HFFc6 (cell line): ENCODE results near the gene CEP20. TPM values are rescaled to one million over a fixed set of nuclear protein-coding genes. Genes with fewer than 3 reads are reported as not detected.
A peak's percentile ranks its signal among the peaks of the same experiment; 100 is the strongest.

Experiments used
- DNase-seq: peaks from one replicate; pipeline ENCODE4 v3.0.0-alpha.2; 2018
- H3K27ac Mint-ChIP-seq: 2 replicates; pipeline ENCODE4 v1.8.0; 2020; ENCODE audit warnings: mild to moderate bottlenecking, mixed read lengths
- H3K27me3 Mint-ChIP-seq: 2 replicates; pipeline ENCODE4 v1.8.0; 2021; ENCODE audit warnings: mild to moderate bottlenecking, moderate library complexity, mixed read lengths; ENCODE audit not compliant: insufficient read depth
- H3K36me3 Mint-ChIP-seq: 2 replicates; pipeline ENCODE4 v1.8.0; 2021; ENCODE audit warnings: low read depth, mixed read lengths
- H3K4me1 Mint-ChIP-seq: 2 replicates; pipeline ENCODE4 v1.8.0; 2020; ENCODE audit warnings: low read depth, mixed read lengths
- H3K4me3 Mint-ChIP-seq: 2 replicates; pipeline ENCODE4 v1.8.0; 2020; ENCODE audit warnings: mild to moderate bottlenecking, moderate library complexity, mixed read lengths
- H3K9me3 Mint-ChIP-seq: 2 replicates; pipeline ENCODE4 v1.8.0; 2020; ENCODE audit warnings: mild to moderate bottlenecking, mixed read lengths
- CTCF ChIP-seq: fragments of 200-600 bp; sonication (generic); IDR thresholded peaks from 2 replicates; pipeline ENCODE4 v1.5.0; 2021; ENCODE audit warnings: antibody characterized with exemption, mild to moderate bottlenecking
- total RNA-seq, 6 experiments: library from RNA; stranded (reverse); fragmentation: NEBNext Ultra II Directional; extraction: Animal tissue kit (Norgen Biotek cat#: 25700); gene quantifications; 2 replicates in 1 of 6; 3 replicates in 5 of 6; pipeline ENCODE4 v1.2.3, GENCODE V29; 2021

The CEP20 gene
- total RNA-seq, 6 experiments from 2014 or later, result 40.1 to 57.5 (median 49.4) TPM

DNA sequence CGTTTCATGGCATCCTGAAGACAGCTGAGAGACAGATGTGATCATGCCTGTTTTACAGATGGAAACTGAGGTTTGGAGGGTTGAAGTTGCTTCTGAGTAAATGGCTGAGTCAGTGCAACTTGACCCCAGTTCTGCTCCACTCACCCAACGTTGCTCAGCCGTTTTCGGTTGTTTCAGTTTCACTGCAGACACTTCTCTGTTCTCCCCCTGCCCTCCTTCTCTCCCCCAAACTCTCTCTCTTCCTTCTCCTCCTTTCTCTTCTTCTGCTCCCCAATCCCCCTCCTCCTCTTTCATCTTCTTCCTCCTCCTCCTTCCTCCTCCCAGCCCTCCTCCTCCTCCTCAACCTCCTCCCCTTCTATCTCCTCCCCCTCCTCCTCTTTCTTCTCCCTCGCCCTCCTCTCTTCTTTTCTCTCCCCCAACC lies 9.4 kb upstream of the CEP20 start:
- Mint-ChIP-seq H3K4me3 (peak overlapping the region; percentile 73), H3K27ac (peak overlapping the region; percentile 86), H3K9me3 (no peaks in the 10 kb centered on the region), H3K27me3 (no peaks in the 10 kb centered on the region; the same call in 1 of the 2 replicates), H3K36me3 (no peaks in the 10 kb centered on the region), H3K4me1 (peaks cover 35% of the 10 kb centered on the region)
- peak; percentile 25 for DNase-seq
- TF ChIP-seq CTCF, result no peak

- DNase-seq, result no peak
Measured at GRCh38 chr16:15897121-15897780, 8.8 kb upstream of the CEP20 start.

GRCh38 chr16:15894571-15895374 lies 6.4 kb upstream of the CEP20 start:
- H3K27ac Mint-ChIP-seq, result no peak overlapping the region
- no peak overlapping the region for H3K4me3 Mint-ChIP-seq
- DNase-seq, result no peak
- peaks cover 23% of the 10 kb centered on the region for H3K4me1 Mint-ChIP-seq
- no peak for TF ChIP-seq CTCF
- no peaks in the 10 kb centered on the region for H3K36me3 Mint-ChIP-seq
- H3K27me3 Mint-ChIP-seq, result no peaks in the 10 kb centered on the region; the same call in 1 of the 2 replicates
- no peaks in the 10 kb centered on the region for H3K9me3 Mint-ChIP-seq

More at GRCh38 chr16:15897121-15897780, 8.8 kb upstream of the CEP20 start:
- no peaks in the 10 kb centered on the region for H3K36me3 Mint-ChIP-seq
- no peaks in the 10 kb centered on the region; the same call in 1 of the 2 replicates for H3K27me3 Mint-ChIP-seq
- TF ChIP-seq CTCF, result no peak
- H3K4me1 Mint-ChIP-seq, result peaks cover 35% of the 10 kb centered on the region
- H3K4me3 Mint-ChIP-seq, result peak overlapping the region; percentile 73
- peak overlapping the region; percentile 86 for H3K27ac Mint-ChIP-seq
- H3K9me3 Mint-ChIP-seq, result no peaks in the 10 kb centered on the region

DNA sequence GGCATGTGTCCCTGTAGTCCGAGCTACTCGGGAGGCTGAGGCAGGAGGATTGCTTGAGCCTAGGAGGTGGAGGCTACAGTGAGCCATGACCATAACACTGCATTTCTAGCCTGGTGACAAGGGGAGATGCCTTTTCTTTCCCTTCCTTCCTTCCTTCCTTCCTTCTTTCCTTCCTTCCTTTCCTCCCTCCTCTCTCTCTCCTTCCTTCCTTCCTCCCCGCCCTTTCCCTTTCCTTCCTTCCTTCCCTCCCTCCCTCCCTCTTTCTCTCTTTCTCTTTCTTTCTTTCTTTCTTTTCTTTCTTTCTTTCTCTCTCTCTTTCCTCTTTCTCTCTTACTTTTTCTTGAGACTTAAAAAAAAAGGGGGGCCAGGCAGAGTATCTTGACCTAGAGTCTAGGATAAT lies 3.1 kb upstream of the CEP20 start:
- Mint-ChIP-seq H3K27me3 (no peaks in the 10 kb centered on the region), H3K9me3 (no peaks in the 10 kb centered on the region), H3K36me3 (peaks cover 7% of the 10 kb centered on the region), H3K4me3 (no peak overlapping the region), H3K27ac (no peak overlapping the region), H3K4me1 (peaks cover 18% of the 10 kb centered on the region)
- no peak for TF ChIP-seq CTCF
- DNase-seq, result no peak

DNA sequence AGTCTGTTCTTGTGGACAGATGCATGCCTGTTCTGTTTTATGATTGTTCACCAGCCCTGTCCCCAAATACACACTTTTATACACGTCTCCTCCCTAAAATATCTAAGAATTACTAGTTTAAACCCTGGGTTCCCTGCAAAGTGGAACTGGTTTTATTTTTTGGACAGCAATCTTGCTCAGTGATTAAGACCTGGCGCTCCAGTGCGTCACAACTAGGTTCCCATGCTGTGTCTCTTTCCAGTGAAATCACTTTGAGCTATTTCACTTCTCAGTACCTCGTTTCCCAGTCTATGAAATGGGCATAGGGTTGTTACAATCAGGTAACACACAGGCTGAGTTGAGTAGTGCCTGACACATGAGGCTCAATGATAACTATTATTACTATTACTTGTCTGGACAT lies 1.1 kb downstream of the CEP20 start:
- no peak for TF ChIP-seq CTCF
- Mint-ChIP-seq H3K4me1 (peaks cover 35% of the 10 kb centered on the region), H3K36me3 (peaks cover 22% of the 10 kb centered on the region), H3K9me3 (no peaks in the 10 kb centered on the region), H3K27me3 (no peaks in the 10 kb centered on the region), H3K4me3 (peak overlapping the region; percentile 99), H3K27ac (peak overlapping the region; percentile 98)
- no peak for DNase-seq
